ENCODE results near the gene TRPC4. TPM values are rescaled to one million over a fixed set of nuclear protein-coding genes. Genes with fewer than 3 reads are reported as not detected.

Gene TRPC4
- total and polyA plus RNA-seq, 10 donors, result 0.06 to 0.42 (median 0.15) TPM; not detected in 4

DNA sequence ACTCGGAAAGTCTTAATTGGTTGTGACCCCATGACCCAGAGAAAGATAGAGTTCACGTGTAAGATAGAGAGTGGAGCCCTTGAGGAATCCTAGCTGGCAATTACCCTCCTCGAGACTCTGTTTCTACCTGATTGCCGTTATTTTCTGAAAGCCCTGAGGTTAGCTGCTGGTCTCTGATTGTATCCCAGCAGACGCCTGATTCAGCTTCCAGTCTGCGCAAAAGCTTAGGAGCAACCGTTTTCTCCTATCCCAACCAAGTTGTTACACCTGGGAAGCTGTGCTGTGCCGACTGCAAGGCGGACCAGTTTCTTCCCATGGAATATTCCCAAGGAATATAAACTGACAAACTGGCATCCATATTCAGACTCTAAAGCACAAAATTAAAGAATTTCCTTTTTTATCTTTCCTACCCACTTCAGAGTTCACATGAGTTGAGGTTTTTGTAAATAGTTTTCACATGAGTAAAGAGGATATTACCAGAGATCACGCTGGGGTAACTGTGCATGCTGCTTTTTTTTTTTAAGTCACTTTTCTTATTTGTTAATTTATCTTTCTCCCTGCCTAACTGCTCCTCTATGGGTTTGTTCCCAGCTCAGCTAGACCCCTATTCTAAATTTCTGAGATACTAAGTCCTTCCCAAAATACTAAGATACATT lies 1.5 kb upstream of the TRPC4 start:
- TF ChIP-seq POLR2AphosphoS5 (IDR thresholded peaks at IDR 0.05) (no peak), POLR2A (IDR thresholded peaks at IDR 0.05) (no peak)

DNA sequence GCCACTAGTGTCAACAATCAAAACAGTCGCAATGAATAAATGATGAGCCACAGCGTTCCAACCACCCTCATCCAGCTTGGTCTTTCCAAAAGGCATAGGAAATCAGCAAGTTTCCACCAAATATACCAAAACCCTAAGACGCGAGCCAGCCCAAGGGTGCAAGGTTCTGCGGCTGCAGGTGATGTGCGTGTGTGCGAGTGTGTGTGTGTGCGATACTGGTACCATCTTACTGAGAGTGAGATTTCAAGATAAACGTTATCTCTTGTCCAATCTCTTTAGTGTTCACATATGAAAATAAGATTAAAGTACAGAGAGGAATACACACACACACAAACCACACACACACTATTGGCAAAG lies 895 bp upstream of the TRPC4 start:
- Histone ChIP-seq H3K36me3 (no peaks in the 10 kb centered on the region), H3K4me1 (peaks cover 0 to 14% (median 7%) of the 10 kb centered on the region in 6 donors), H3K27me3 (replicated peaks in 1 of 7) (peaks cover 0 to 38% (median 14%) of the 10 kb centered on the region in 7 donors), H3K4me3 (peak overlapping the region in 2 of 8 donors; percentile 31 to 53), H3K9me3 (no peaks in the 10 kb centered on the region), H3K27ac (no peak overlapping the region)
- intact Hi-C loops (cut with DNase I; ENCODE audit: low total_unique reads), result no loop called here
- no peak for DNase-seq
- 57 to 69% (median 62%) methylated on average over 9 of the region's 9 CpGs for WGBS, 5 donors
- no peak for TF ChIP-seq CTCF (IDR thresholded peaks at IDR 0.05 in 8 of 11, conservative IDR thresholded peaks at IDR 0.05 in 3 of 11)

More for the DNA sequence above, 1.5 kb upstream of the TRPC4 start:
- DNase-seq, result no peak
- H3K27ac ChIP-seq, result no peak overlapping the region
- H3K9me3 ChIP-seq, result no peaks in the 10 kb centered on the region
- no peak overlapping the region for H3K4me3 ChIP-seq
- H3K36me3 ChIP-seq, result no peaks in the 10 kb centered on the region
- intact Hi-C loops (cut with DNase I; ENCODE audit: low total_unique reads), result no loop called here
- peaks cover 0 to 14% (median 7%) of the 10 kb centered on the region in 6 donors for H3K4me1 ChIP-seq
- H3K27me3 ChIP-seq (replicated peaks in 1 of 7), result peaks cover 0 to 38% (median 14%) of the 10 kb centered on the region in 7 donors
- WGBS, 5 donors, result 54 to 64% (median 58%) methylated on average over 10 of the region's 10 CpGs

- H3K27ac ChIP-seq, result no peak overlapping the region
Measured at GRCh38 chr13:37869506-37869755, 141 bp downstream of the TRPC4 start.

GRCh38 chr13:37868691-37869505 lies 674 bp downstream of the TRPC4 start:
- no peak overlapping the region for H3K27ac ChIP-seq

More at GRCh38 chr13:37869506-37869755, 141 bp downstream of the TRPC4 start:
- TF ChIP-seq POLR2A (IDR thresholded peaks at IDR 0.05) (no peak), CTCF (IDR thresholded peaks at IDR 0.05 in 8 of 11, conservative IDR thresholded peaks at IDR 0.05 in 3 of 11) (no peak)
- intact Hi-C loops (cut with DNase I; ENCODE audit: low total_unique reads), result no loop called here
- no peaks in the 10 kb centered on the region for H3K9me3 ChIP-seq
- no peak for DNase-seq
- peak overlapping the region in 6 of 8 donors; percentile 0 to 53 (median 20) for H3K4me3 ChIP-seq
- H3K36me3 ChIP-seq, result no peaks in the 10 kb centered on the region
- H3K27me3 ChIP-seq (replicated peaks in 1 of 7), result peaks cover 0 to 38% (median 14%) of the 10 kb centered on the region in 7 donors
- peaks cover 0 to 14% (median 7%) of the 10 kb centered on the region in 6 donors for H3K4me1 ChIP-seq
- WGBS, 5 donors, result 1 to 16% (median 6%) methylated on average over 13 to 19 of the region's 19 CpGs

More at GRCh38 chr13:37868691-37869505, 674 bp downstream of the TRPC4 start:
- DNase-seq, result no peak
- Histone ChIP-seq H3K36me3 (no peaks in the 10 kb centered on the region), H3K27me3 (replicated peaks in 1 of 7) (peaks cover 0 to 38% (median 14%) of the 10 kb centered on the region in 7 donors), H3K9me3 (no peaks in the 10 kb centered on the region), H3K4me3 (peak overlapping the region in 5 of 8 donors; percentile 7 to 53 (median 26)), H3K4me1 (peaks cover 0 to 14% (median 7%) of the 10 kb centered on the region in 6 donors)
- WGBS, 5 donors, result 5 to 14% (median 10%) methylated on average over 25 to 27 of the region's 27 CpGs
- intact Hi-C loops (cut with DNase I; ENCODE audit: low total_unique reads), result no loop called here
- TF ChIP-seq POLR2AphosphoS5 (IDR thresholded peaks at IDR 0.05) (no peak), POLR2A (IDR thresholded peaks at IDR 0.05) (no peak), CTCF (IDR thresholded peaks at IDR 0.05 in 8 of 11, conservative IDR thresholded peaks at IDR 0.05 in 3 of 11) (no peak)

Measured in spleen (tissue), 11 donors.